ENCODE data around the gene GMCL2.
A peak's percentile ranks its signal among the peaks of the same experiment; 100 is the strongest.
"Not testable (repeated sequence)": the region's sequence is repeated elsewhere in the genome, so short reads cannot be mapped to it uniquely, and the experiment has no call there.

Gene GMCL2

GRCh38 chr5:178207183-178207916 lies 20.2 kb upstream of the GMCL2 start:
- no peak for DNase-seq (ENCODE audit: low read depth in 4 of 4, low spot score in 1 of 4)

- no peak for DNase-seq (ENCODE audit: low read depth in 4 of 4, low spot score in 1 of 4)
Measured at GRCh38 chr5:178206166-178207101, 19.3 kb upstream of the GMCL2 start.

- no peak for DNase-seq (ENCODE audit: low read depth in 4 of 4, low spot score in 1 of 4)
Measured at GRCh38 chr5:178205749-178206047, 18.5 kb upstream of the GMCL2 start.

GRCh38 chr5:178204935-178205748 lies 18.0 kb upstream of the GMCL2 start:
- peak; percentile 38 to 76 (median 56) for DNase-seq (ENCODE audit: low read depth in 4 of 4, low spot score in 1 of 4)

- peak; percentile 91 to 98 (median 94) for DNase-seq (ENCODE audit: low read depth in 4 of 4, low spot score in 1 of 4)
Measured at GRCh38 chr5:178204182-178204934, 17.2 kb upstream of the GMCL2 start, which contains the start of gene HNRNPAB. TSS of gene HNRNPAB (plus strand) at chr5:178204533. CDS start at chr5:178204838, 305 bp downstream.

- DNase-seq (ENCODE audit: low read depth in 4 of 4, low spot score in 1 of 4), result no peak
Measured at GRCh38 chr5:178203670-178204181, 16.6 kb upstream of the GMCL2 start.

GRCh38 chr5:178202541-178202940 lies 15.4 kb upstream of the GMCL2 start:
- no peak for DNase-seq (ENCODE audit: low read depth in 4 of 4, low spot score in 1 of 4)

- DNase-seq (ENCODE audit: low read depth in 4 of 4, low spot score in 1 of 4), result no peak
Measured at GRCh38 chr5:178201927-178202235, 14.7 kb upstream of the GMCL2 start.

- DNase-seq (ENCODE audit: low read depth in 4 of 4, low spot score in 1 of 4), result no peak
Measured at GRCh38 chr5:178201221-178201926, 14.2 kb upstream of the GMCL2 start.

GRCh38 chr5:178199581-178200434 lies 12.6 kb upstream of the GMCL2 start:
- DNase-seq (ENCODE audit: low read depth in 4 of 4, low spot score in 1 of 4), result no peak

GRCh38 chr5:178198706-178199105 lies 11.5 kb upstream of the GMCL2 start:
- DNase-seq (ENCODE audit: low read depth in 4 of 4, low spot score in 1 of 4), result no peak

GRCh38 chr5:178198151-178198550 lies 11.0 kb upstream of the GMCL2 start:
- not testable (repeated sequence) for DNase-seq (ENCODE audit: low read depth in 4 of 4, low spot score in 1 of 4)

- DNase-seq (ENCODE audit: low read depth in 4 of 4, low spot score in 1 of 4), result no peak
Measured at GRCh38 chr5:178196986-178197385, 9.8 kb upstream of the GMCL2 start.

- no peak for DNase-seq (ENCODE audit: low read depth in 4 of 4, low spot score in 1 of 4)
Measured at GRCh38 chr5:178196281-178196812, 9.2 kb upstream of the GMCL2 start.

- no peak for DNase-seq (ENCODE audit: low read depth in 4 of 4, low spot score in 1 of 4)
Measured at GRCh38 chr5:178194026-178194425, 6.9 kb upstream of the GMCL2 start.

GRCh38 chr5:178193251-178193809 lies 6.2 kb upstream of the GMCL2 start:
- DNase-seq (ENCODE audit: low read depth in 4 of 4, low spot score in 1 of 4), result no peak

- no peak for DNase-seq (ENCODE audit: low read depth in 4 of 4, low spot score in 1 of 4)
Measured at GRCh38 chr5:178192787-178193186, 5.6 kb upstream of the GMCL2 start.

- no peak for DNase-seq (ENCODE audit: low read depth in 4 of 4, low spot score in 1 of 4)
Measured at GRCh38 chr5:178192244-178192643, 5.1 kb upstream of the GMCL2 start.

All from stimulated activated CD4-positive, alpha-beta T cell treated with anti-CD3 and anti-CD28 coated beads, Interleukin-1b, Interleukin-23, amount 100 ng/mL, for 24 hours (primary cell).